GM19351 (cell line): Measurements from ENCODE around the gene ZFP92.
"Not testable (repeated sequence)": the region's sequence is repeated elsewhere in the genome, so short reads cannot be mapped to it uniquely, and the experiment has no call there.

Experiments used
- ATAC-seq: cut with Tn5 transposase; IDR thresholded peaks from one replicate; pipeline ENCODE4 v1.9.1; 2021; ENCODE audit warnings: mild to moderate bottlenecking, moderate library complexity; ENCODE audit not compliant: unreplicated experiment

The ZFP92 gene

GRCh38 chrX:153411255-153411987, at the start of gene ZFP92:
Gene ZFP92, plus strand, starts transcription at chrX:153411472. Its CDS starts 6,851 bp downstream, at chrX:153418323.
- ATAC-seq, result peak; percentile 65

- ATAC-seq, result no peak
Observed at GRCh38 chrX:153361781-153362397, 49.4 kb upstream of the ZFP92 start.

- ATAC-seq, result peak; percentile 60
Observed at GRCh38 chrX:153365670-153366069, 45.6 kb upstream of the ZFP92 start.

GRCh38 chrX:153366119-153366518, 45.2 kb upstream of the ZFP92 start:
- ATAC-seq, result no peak

- no peak for ATAC-seq
Observed at GRCh38 chrX:153366878-153367538, 44.3 kb upstream of the ZFP92 start.

- no peak for ATAC-seq
Observed at GRCh38 chrX:153370293-153371055, 40.8 kb upstream of the ZFP92 start.

GRCh38 chrX:153371256-153371655, 40.0 kb upstream of the ZFP92 start:
- no peak for ATAC-seq

GRCh38 chrX:153372949-153373348, 38.3 kb upstream of the ZFP92 start:
- no peak for ATAC-seq

GRCh38 chrX:153374426-153374825, 36.8 kb upstream of the ZFP92 start:
- ATAC-seq, result no peak

GRCh38 chrX:153375571-153375970, 35.7 kb upstream of the ZFP92 start:
- ATAC-seq, result no peak

GRCh38 chrX:153377727-153378126, 33.5 kb upstream of the ZFP92 start:
- ATAC-seq, result no peak

- ATAC-seq, result no peak
Observed at GRCh38 chrX:153378607-153379006, 32.7 kb upstream of the ZFP92 start.

GRCh38 chrX:153379508-153379907, 31.8 kb upstream of the ZFP92 start:
- no peak for ATAC-seq

GRCh38 chrX:153379971-153380581, 31.2 kb upstream of the ZFP92 start:
- no peak for ATAC-seq

GRCh38 chrX:153380691-153381090, 30.6 kb upstream of the ZFP92 start:
- no peak for ATAC-seq

GRCh38 chrX:153381684-153382532, 29.4 kb upstream of the ZFP92 start:
- no peak for ATAC-seq

- no peak for ATAC-seq
Observed at GRCh38 chrX:153382563-153383482, 28.4 kb upstream of the ZFP92 start.

- ATAC-seq, result no peak
Observed at GRCh38 chrX:153384390-153384789, 26.9 kb upstream of the ZFP92 start.

GRCh38 chrX:153384973-153385372, 26.3 kb upstream of the ZFP92 start:
- ATAC-seq, result not testable (repeated sequence)
